ENCODE measurements around the gene TNS4.

Gene TNS4

GRCh38 chr17:40535924-40536294 is 34.5 kb upstream of the TNS4 start:
- no peak for DNase-seq

GRCh38 chr17:40535438-40535837 is 34.0 kb upstream of the TNS4 start:
- no peak for DNase-seq

GRCh38 chr17:40534371-40535189 is 33.2 kb upstream of the TNS4 start:
- DNase-seq, result no peak

GRCh38 chr17:40533896-40534295 is 32.5 kb upstream of the TNS4 start:
- no peak for DNase-seq

GRCh38 chr17:40532520-40533253 is 31.3 kb upstream of the TNS4 start:
- DNase-seq, result no peak

- DNase-seq, result peak; percentile 84
These were observed 29.9 kb upstream of the TNS4 start for GRCh38 chr17:40531051-40531991.

- DNase-seq, result no peak
These were observed 29.1 kb upstream of the TNS4 start for GRCh38 chr17:40530531-40530994.

- no peak for DNase-seq
These were observed 28.6 kb upstream of the TNS4 start for GRCh38 chr17:40529991-40530390.

- DNase-seq, result no peak
These were observed 27.4 kb upstream of the TNS4 start for GRCh38 chr17:40528692-40529417.

GRCh38 chr17:40526668-40527067 is 25.2 kb upstream of the TNS4 start:
- no peak for DNase-seq

- DNase-seq, result no peak
These were observed 23.9 kb upstream of the TNS4 start for GRCh38 chr17:40525294-40525693.

GRCh38 chr17:40524243-40524965 is 23.0 kb upstream of the TNS4 start:
- no peak for DNase-seq

GRCh38 chr17:40522961-40523310 is 21.5 kb upstream of the TNS4 start:
- no peak for DNase-seq

GRCh38 chr17:40522250-40522960 is 21.0 kb upstream of the TNS4 start:
- no peak for DNase-seq

GRCh38 chr17:40520991-40521453 is 19.6 kb upstream of the TNS4 start:
- no peak for DNase-seq

GRCh38 chr17:40519089-40519775 is 17.8 kb upstream of the TNS4 start:
- DNase-seq, result no peak

- DNase-seq, result no peak
These were observed 17.1 kb upstream of the TNS4 start for GRCh38 chr17:40518401-40519088.

GRCh38 chr17:40517981-40518380 is 16.6 kb upstream of the TNS4 start:
- no peak for DNase-seq

GRCh38 chr17:40517286-40517662 is 15.9 kb upstream of the TNS4 start:
- no peak for DNase-seq

Data from activated naive CD4-positive, alpha-beta T cell treated with Interleukin-2 at 50 U/mL for 16 hours (primary cell).